Activated T-helper 1 cell treated with Interleukin-2 at 50 U/mL for 16 hours (primary cell): ENCODE measurements around the gene ATP13A2.

ENCODE experiments used
- DNase-seq: peaks from one replicate; pipeline ENCODE4 v3.0.0-alpha.2; 2020; ENCODE audit warnings: low read depth

Gene ATP13A2

GRCh38 chr1:17011439-17012307, at the start of gene ATP13A2:
Gene ATP13A2 (minus strand): TSS chr1:17011928. CDS start chr1:17011738, 190 bp downstream.
- DNase-seq, result peak; percentile 76

GRCh38 chr1:17061486-17061885, 49.8 kb upstream of the ATP13A2 start:
- DNase-seq, result no peak

- no peak for DNase-seq
Measured at GRCh38 chr1:17060306-17060749, 48.6 kb upstream of the ATP13A2 start.

- no peak for DNase-seq
Measured at GRCh38 chr1:17059391-17060305, 47.9 kb upstream of the ATP13A2 start.

GRCh38 chr1:17056551-17056950, 44.8 kb upstream of the ATP13A2 start:
- DNase-seq, result no peak

- no peak for DNase-seq
Measured at GRCh38 chr1:17055801-17056200, 44.1 kb upstream of the ATP13A2 start.

GRCh38 chr1:17053685-17054410, 42.1 kb upstream of the ATP13A2 start, which contains the start of gene SDHB:
Gene SDHB (minus strand): TSS chr1:17054032. CDS start chr1:17054019, 13 bp downstream.
- DNase-seq, result peak; percentile 99

GRCh38 chr1:17053086-17053684, 41.5 kb upstream of the ATP13A2 start:
- no peak for DNase-seq

GRCh38 chr1:17052641-17053040, 40.9 kb upstream of the ATP13A2 start:
- no peak for DNase-seq

GRCh38 chr1:17052038-17052437, 40.3 kb upstream of the ATP13A2 start:
- DNase-seq, result no peak

GRCh38 chr1:17047924-17048323, 36.2 kb upstream of the ATP13A2 start:
- DNase-seq, result no peak

GRCh38 chr1:17046334-17046657, 34.6 kb upstream of the ATP13A2 start:
- no peak for DNase-seq

- no peak for DNase-seq
Measured at GRCh38 chr1:17045634-17046333, 34.1 kb upstream of the ATP13A2 start.

- no peak for DNase-seq
Measured at GRCh38 chr1:17045150-17045549, 33.4 kb upstream of the ATP13A2 start.

- DNase-seq, result no peak
Measured at GRCh38 chr1:17043676-17044075, 31.9 kb upstream of the ATP13A2 start.

GRCh38 chr1:17040135-17040534, 28.4 kb upstream of the ATP13A2 start:
- DNase-seq, result no peak

GRCh38 chr1:17039522-17039921, 27.8 kb upstream of the ATP13A2 start:
- DNase-seq, result no peak

- DNase-seq, result no peak
Measured at GRCh38 chr1:17033481-17033880, 21.8 kb upstream of the ATP13A2 start.

- DNase-seq, result no peak
Measured at GRCh38 chr1:17032741-17033140, 21.0 kb upstream of the ATP13A2 start.

GRCh38 chr1:17031436-17031835, 19.7 kb upstream of the ATP13A2 start:
- DNase-seq, result no peak

GRCh38 chr1:17030206-17030605, 18.5 kb upstream of the ATP13A2 start:
- DNase-seq, result no peak
